ENCODE results near the gene PSKH1.

PSKH1 gene

GRCh38 chr16:67884684-67885083 is 8.4 kb upstream of the PSKH1 start, which contains the start of gene NRN1L:
Gene NRN1L, plus strand, starts transcription at chr16:67884885. Its CDS starts 19 bp downstream, at chr16:67884904.
- Histone ChIP-seq H3K9me3 (ENCODE audit: insufficient read depth, low read depth, low read length) (no peaks in the 10 kb centered on the region), H2AFZ (ENCODE audit: low read length) (no peak within 1 kb of the TSS), H3F3A (ENCODE audit: low read depth) (no peaks in the 10 kb centered on the region), H3K4me3 (ENCODE audit: low read length, poor library complexity, severe bottlenecking) (no peak within 1 kb of the TSS), H3K4me2 (ENCODE audit: low read depth, low read length, poor library complexity, severe bottlenecking) (no peak within 1 kb of the TSS), H3K9me2 (replicated peaks; ENCODE audit: low read depth, low read length) (no peaks in the 10 kb centered on the region), H3K4me1 (ENCODE audit: insufficient read depth, low read length, poor library complexity, severe bottlenecking) (no peaks in the 10 kb centered on the region), H3K79me2 (ENCODE audit: insufficient read depth, low read length) (no peaks in the 10 kb centered on the region), H3K36me3 (ENCODE audit: insufficient read depth, low read length) (peaks cover 68% of the 10 kb centered on the region; the same call in 1 of the 2 replicates), H3K9ac (ENCODE audit: low read depth, low read length, poor library complexity, severe bottlenecking) (no peak within 1 kb of the TSS), H3K27me3 (ENCODE audit: insufficient read depth, low read length, poor library complexity, severe bottlenecking) (no peaks in the 10 kb centered on the region), H4K20me1 (ENCODE audit: insufficient read depth, low read length, poor library complexity, severe bottlenecking) (no peaks in the 10 kb centered on the region)
- TF ChIP-seq CTCF (conservative IDR thresholded peaks at IDR 0.05; ENCODE audit: low read length) = no peak
- no peak for TF ChIP-seq EZH2phosphoT487 (IDR thresholded peaks at IDR 0.05; ENCODE audit: borderline replicate concordance)

GRCh38 chr16:67885545-67885944 is 7.5 kb upstream of the PSKH1 start:
- TF ChIP-seq CTCF (conservative IDR thresholded peaks at IDR 0.05; ENCODE audit: low read length) (no peak), EZH2phosphoT487 (IDR thresholded peaks at IDR 0.05; ENCODE audit: borderline replicate concordance) (no peak)
- Histone ChIP-seq H3K4me1 (ENCODE audit: insufficient read depth, low read length, poor library complexity, severe bottlenecking) (no peaks in the 10 kb centered on the region), H3K4me2 (ENCODE audit: low read depth, low read length, poor library complexity, severe bottlenecking) (no peak overlapping the region), H3K4me3 (ENCODE audit: low read length, poor library complexity, severe bottlenecking) (no peak overlapping the region), H3K79me2 (ENCODE audit: insufficient read depth, low read length) (no peaks in the 10 kb centered on the region), H4K20me1 (ENCODE audit: insufficient read depth, low read length, poor library complexity, severe bottlenecking) (no peaks in the 10 kb centered on the region), H3K36me3 (ENCODE audit: insufficient read depth, low read length) (peaks cover 60% of the 10 kb centered on the region; the same call in 1 of the 2 replicates), H3K9ac (ENCODE audit: low read depth, low read length, poor library complexity, severe bottlenecking) (no peak overlapping the region), H2AFZ (ENCODE audit: low read length) (no peak overlapping the region), H3F3A (ENCODE audit: low read depth) (no peaks in the 10 kb centered on the region), H3K27me3 (ENCODE audit: insufficient read depth, low read length, poor library complexity, severe bottlenecking) (no peaks in the 10 kb centered on the region), H3K9me3 (ENCODE audit: insufficient read depth, low read depth, low read length) (no peaks in the 10 kb centered on the region), H3K9me2 (replicated peaks; ENCODE audit: low read depth, low read length) (no peaks in the 10 kb centered on the region)

- H3K4me1 ChIP-seq (ENCODE audit: insufficient read depth, low read length, poor library complexity, severe bottlenecking) = no peaks in the 10 kb centered on the region
- no peak overlapping the region for H2AFZ ChIP-seq (ENCODE audit: low read length)
- H3K27me3 ChIP-seq (ENCODE audit: insufficient read depth, low read length, poor library complexity, severe bottlenecking) = no peaks in the 10 kb centered on the region
- H3K36me3 ChIP-seq (ENCODE audit: insufficient read depth, low read length) = peaks cover 55% of the 10 kb centered on the region; the same call in 1 of the 2 replicates
- no peaks in the 10 kb centered on the region for H3K9me2 ChIP-seq (replicated peaks; ENCODE audit: low read depth, low read length)
- no peaks in the 10 kb centered on the region for H3K9me3 ChIP-seq (ENCODE audit: insufficient read depth, low read depth, low read length)
- TF ChIP-seq EZH2phosphoT487 (IDR thresholded peaks at IDR 0.05; ENCODE audit: borderline replicate concordance) (no peak), CTCF (conservative IDR thresholded peaks at IDR 0.05; ENCODE audit: low read length) (no peak)
- H3K4me3 ChIP-seq (ENCODE audit: low read length, poor library complexity, severe bottlenecking) = no peak overlapping the region
- H3K4me2 ChIP-seq (ENCODE audit: low read depth, low read length, poor library complexity, severe bottlenecking) = no peak overlapping the region
- no peaks in the 10 kb centered on the region for H4K20me1 ChIP-seq (ENCODE audit: insufficient read depth, low read length, poor library complexity, severe bottlenecking)
- H3F3A ChIP-seq (ENCODE audit: low read depth) = no peaks in the 10 kb centered on the region
- H3K79me2 ChIP-seq (ENCODE audit: insufficient read depth, low read length) = no peaks in the 10 kb centered on the region
- H3K9ac ChIP-seq (ENCODE audit: low read depth, low read length, poor library complexity, severe bottlenecking) = no peak overlapping the region
These were observed 7.1 kb upstream of the PSKH1 start for GRCh38 chr16:67885976-67886375.

Data from Loucy (cell line).